Panc1 (cell line): Measurements from ENCODE around the gene KCNIP4. TPM values are rescaled to one million over a fixed set of nuclear protein-coding genes. Genes with fewer than 3 reads are reported as not detected.

Experiments used
- ATAC-seq: fragments of 200-7000 bp; cut with Tn5 transposase; 2 replicates; pipeline ENCODE4 v1.9.1; 2020; ENCODE audit warnings: mild to moderate bottlenecking, moderate library complexity
- BruUV-seq: library from RNA; stranded (reverse); fragments of 400-500 nt; replicated peaks from 2 replicates; lab custom pipeline; 2021; lab: Mats Ljungman, UMichigan
- CTCF ChIA-PET: fragments of 300-600 bp; sonication (Branson Sonifier 250); formaldehyde crosslinking; loops from one replicate; lab custom pipeline; 2022; ENCODE audit warnings: antibody characterized with exemption; lab: Charles Lee
- POLR2A ChIA-PET: fragments of 300-600 bp; sonication (Branson Sonifier 250); formaldehyde crosslinking; loops from one replicate; lab custom pipeline; 2022; ENCODE audit warnings: antibody characterized with exemption; lab: Charles Lee
- DNase-seq: peaks from one replicate; pipeline ENCODE4 v3.0.0-alpha.2; 2010; ENCODE audit warnings: low read depth, low spot score
- H3K27ac ChIP-seq: 2 replicates; pipeline ENCODE4 v1.5.1; 2011; ENCODE audit warnings: mild to moderate bottlenecking, low read length, inconsistent platforms
- H3K27me3 ChIP-seq: fragments of 200-500 bp; sonication (Bioruptor generic); 2 replicates; pipeline ENCODE4 v1.6.0; 2014; ENCODE audit warnings: low read length, inconsistent platforms; ENCODE audit not compliant: control insufficient read depth, insufficient read depth
- H3K36me3 ChIP-seq: fragments of 200-500 bp; sonication (Bioruptor generic); 2 replicates; pipeline ENCODE4 v1.5.1; 2014; ENCODE audit warnings: inconsistent platforms, mild to moderate bottlenecking, low read length, moderate library complexity; ENCODE audit not compliant: control insufficient read depth, insufficient read depth
- H3K4me1 ChIP-seq: 2 replicates; pipeline ENCODE4 v1.5.1; 2011; ENCODE audit warnings: inconsistent platforms, mild to moderate bottlenecking, low read length, moderate library complexity; ENCODE audit not compliant: control insufficient read depth, insufficient read depth
- H3K4me3 ChIP-seq, 2 experiments: 2 replicates each; pipeline ENCODE4 v1.5.1; 2011 to 2012; ENCODE audit warnings: low read depth in 2 of 2, low read length in 2 of 2, mild to moderate bottlenecking in 2 of 2, inconsistent platforms in 1 of 2, moderate library complexity in 1 of 2
- H3K9me3 ChIP-seq: fragments of 200-500 bp; sonication (Bioruptor generic); 2 replicates; pipeline ENCODE4 v1.5.1; 2014; ENCODE audit warnings: low read depth, mild to moderate bottlenecking, inconsistent platforms, low read length, moderate library complexity; ENCODE audit not compliant: control insufficient read depth, insufficient read depth
- POLR2AphosphoS5 ChIP-seq: IDR thresholded peaks from 2 replicates; pipeline ENCODE4 v1.6.1; 2012; ENCODE audit warnings: mild to moderate bottlenecking, low read depth, low read length, moderate library complexity
- REST ChIP-seq, 2 experiments: IDR thresholded peaks; 2 replicates each; pipeline ENCODE4 v1.6.1; 2011 to 2012; ENCODE audit warnings: low read depth in 2 of 2, control low read depth in 1 of 2, low read length in 1 of 2, mild to moderate bottlenecking in 1 of 2, moderate library complexity in 1 of 2; ENCODE audit not compliant: insufficient read depth in 1 of 2
- SIN3A ChIP-seq: IDR thresholded peaks from 2 replicates; pipeline ENCODE4 v1.6.1; 2012; ENCODE audit warnings: low read depth, mild to moderate bottlenecking, low read length, moderate library complexity, borderline replicate concordance; ENCODE audit not compliant: insufficient read depth
- TCF7L2 ChIP-seq: IDR thresholded peaks from 2 replicates; pipeline ENCODE4 v1.6.1; 2011; ENCODE audit warnings: mild to moderate bottlenecking, low read depth, low read length, inconsistent platforms
- in situ Hi-C: cut with HindIII; loops from 2 replicates; pipeline ENCODE4 v1.10.0; 2016; ENCODE audit warnings: low sequenced_read_pairs, low pct_unique_long_range_greater_than_20kb
- intact Hi-C: fragments of 100-400 bp; cut with micrococcal nuclease; formaldehyde crosslinking; loops from one replicate; pipeline ENCODE4 v1.10.0; 2022; ENCODE audit not compliant: unreplicated experiment
- total RNA-seq: library from RNA; stranded (reverse); gene quantifications from one replicate; pipeline ENCODE4 v1.2.1, GENCODE V29; 2021; ENCODE audit not compliant: unreplicated experiment
- TF ChIP-seq, protein P1 (sequence below): fragments of 450-650 bp; IDR thresholded peaks from 2 replicates; pipeline ENCODE4 v1.5.1; 2017; ENCODE audit warnings: mild to moderate bottlenecking

The KCNIP4 gene
- total RNA-seq, 1 experiment from 2014 or later, result not detected

DNA sequence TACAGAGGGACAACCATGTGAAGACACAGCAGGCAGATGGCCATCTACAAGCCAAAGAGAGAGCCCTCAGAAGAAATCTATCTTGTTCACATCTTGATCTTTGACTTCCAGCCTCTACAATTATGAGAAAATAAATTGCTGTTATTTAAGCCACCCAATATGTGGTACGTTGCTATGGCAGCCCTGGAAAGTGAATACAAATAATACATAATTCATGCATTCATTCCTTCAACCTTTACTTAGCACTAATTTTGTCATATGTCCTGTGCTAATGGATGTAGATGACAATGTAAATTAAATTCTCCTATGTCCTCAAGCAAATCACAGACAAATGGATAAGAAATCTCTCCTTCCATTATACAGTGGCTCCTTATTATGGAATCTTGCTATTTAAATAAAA, 886.7 kb downstream of the KCNIP4 start:
- no peaks in the 10 kb centered on the region for H3K9me3 ChIP-seq
- DNase-seq (no peak), ATAC-seq (no peak)
- H3K27ac ChIP-seq, result no peak overlapping the region
- no peak overlapping the region for H3K4me3 ChIP-seq
- POLR2A ChIA-PET, result no interaction called here
- in situ Hi-C loops, result no loop called here
- no TSS peak for BruUV-seq
- intact Hi-C loops, result no loop called here
- H3K36me3 ChIP-seq, result no peaks in the 10 kb centered on the region
- H3K27me3 ChIP-seq, result no peaks in the 10 kb centered on the region
- CTCF ChIA-PET, result no interaction called here
- no peak for TF ChIP-seq REST (IDR thresholded peaks at IDR 0.05; ENCODE audit: insufficient read depth in 1 of 2, low read depth in 2 of 2, low read length in 1 of 2)
- no peak for TF ChIP-seq SIN3A
- TF ChIP-seq POLR2AphosphoS5, result no peak
- TF ChIP-seq, protein P1, sequence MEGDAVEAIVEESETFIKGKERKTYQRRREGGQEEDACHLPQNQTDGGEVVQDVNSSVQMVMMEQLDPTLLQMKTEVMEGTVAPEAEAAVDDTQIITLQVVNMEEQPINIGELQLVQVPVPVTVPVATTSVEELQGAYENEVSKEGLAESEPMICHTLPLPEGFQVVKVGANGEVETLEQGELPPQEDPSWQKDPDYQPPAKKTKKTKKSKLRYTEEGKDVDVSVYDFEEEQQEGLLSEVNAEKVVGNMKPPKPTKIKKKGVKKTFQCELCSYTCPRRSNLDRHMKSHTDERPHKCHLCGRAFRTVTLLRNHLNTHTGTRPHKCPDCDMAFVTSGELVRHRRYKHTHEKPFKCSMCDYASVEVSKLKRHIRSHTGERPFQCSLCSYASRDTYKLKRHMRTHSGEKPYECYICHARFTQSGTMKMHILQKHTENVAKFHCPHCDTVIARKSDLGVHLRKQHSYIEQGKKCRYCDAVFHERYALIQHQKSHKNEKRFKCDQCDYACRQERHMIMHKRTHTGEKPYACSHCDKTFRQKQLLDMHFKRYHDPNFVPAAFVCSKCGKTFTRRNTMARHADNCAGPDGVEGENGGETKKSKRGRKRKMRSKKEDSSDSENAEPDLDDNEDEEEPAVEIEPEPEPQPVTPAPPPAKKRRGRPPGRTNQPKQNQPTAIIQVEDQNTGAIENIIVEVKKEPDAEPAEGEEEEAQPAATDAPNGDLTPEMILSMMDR, result no peak
- no peak for TF ChIP-seq TCF7L2
- H3K4me1 ChIP-seq, result no peaks in the 10 kb centered on the region

- CTCF ChIA-PET, result no interaction called here
- BruUV-seq, result no TSS peak
- DNase-seq (no peak), ATAC-seq (no peak)
- Histone ChIP-seq H3K4me3 (no peak overlapping the region), H3K27me3 (no peaks in the 10 kb centered on the region), H3K4me1 (no peaks in the 10 kb centered on the region), H3K27ac (no peak overlapping the region), H3K36me3 (no peaks in the 10 kb centered on the region), H3K9me3 (no peaks in the 10 kb centered on the region)
- intact Hi-C loops, result no loop called here
- POLR2A ChIA-PET, result no interaction called here
- TF ChIP-seq SIN3A (no peak), POLR2AphosphoS5 (no peak), TCF7L2 (no peak), REST (IDR thresholded peaks at IDR 0.05; ENCODE audit: insufficient read depth in 1 of 2, low read depth in 2 of 2, low read length in 1 of 2) (no peak)
- TF ChIP-seq, protein P1, result no peak
- in situ Hi-C loops, result no loop called here
These were observed 902.4 kb downstream of the KCNIP4 start for GRCh38 chr4:21046141-21046540.
